NCI-H1092 treated with DMSO at 0.1 percent for 48 hours (cell line): ENCODE results near the gene PTGDS.
"Not testable (repeated sequence)": the region's sequence is repeated elsewhere in the genome, so short reads cannot be mapped to it uniquely, and the experiment has no call there.

Source experiments
- DNase-seq: peaks from one replicate; lab custom pipeline; 2025; lab: John Stamatoyannopoulos, UW

PTGDS gene

GRCh38 chr9:136991993-136992818 lies 14.9 kb downstream of the PTGDS start, which contains the start of gene PAXX:
PAXX (plus strand) TSS chr9:136992422; CDS start chr9:136992444, 22 bp downstream.
- peak; percentile 79 for DNase-seq

GRCh38 chr9:136992819-136993369 lies 15.6 kb downstream of the PTGDS start:
- no peak for DNase-seq

GRCh38 chr9:136994180-136994887 lies 17.0 kb downstream of the PTGDS start:
- DNase-seq: no peak

GRCh38 chr9:136994888-136995230 lies 17.6 kb downstream of the PTGDS start:
- no peak for DNase-seq

- DNase-seq: no peak
These were observed 18.1 kb downstream of the PTGDS start for GRCh38 chr9:136995362-136995761.

GRCh38 chr9:136995772-136996311 lies 18.5 kb downstream of the PTGDS start:
- peak; percentile 22 for DNase-seq

- no peak for DNase-seq
These were observed 19.3 kb downstream of the PTGDS start, which contains the start of gene CLIC3 for GRCh38 chr9:136996361-136997292. CLIC3 (minus strand) TSS chr9:136996568; CDS start chr9:136996543, 25 bp downstream.

- no peak for DNase-seq
These were observed 20.1 kb downstream of the PTGDS start for GRCh38 chr9:136997371-136997770.

GRCh38 chr9:136997830-136998234 lies 20.5 kb downstream of the PTGDS start:
- no peak for DNase-seq

GRCh38 chr9:137000177-137000930 lies 23.1 kb downstream of the PTGDS start:
- no peak for DNase-seq

- no peak for DNase-seq
These were observed 24.7 kb downstream of the PTGDS start for GRCh38 chr9:137001857-137002645.

GRCh38 chr9:137002646-137003041 lies 25.3 kb downstream of the PTGDS start:
- no peak for DNase-seq

GRCh38 chr9:137004285-137004684 lies 27.0 kb downstream of the PTGDS start:
- not testable (repeated sequence) for DNase-seq

- DNase-seq: no peak
These were observed 29.1 kb downstream of the PTGDS start for GRCh38 chr9:137006116-137007003.

- peak; percentile 51 for DNase-seq
These were observed 30.0 kb downstream of the PTGDS start for GRCh38 chr9:137007108-137007815.

- no peak for DNase-seq
These were observed 30.5 kb downstream of the PTGDS start for GRCh38 chr9:137007816-137008270.

GRCh38 chr9:137008312-137008711 lies 31.0 kb downstream of the PTGDS start:
- no peak for DNase-seq

- no peak for DNase-seq
These were observed 31.9 kb downstream of the PTGDS start for GRCh38 chr9:137009217-137009616.
